Suprapubic skin (tissue), 4 donors: ENCODE measurements around the gene HSPA1L. TPM values are rescaled to one million over a fixed set of nuclear protein-coding genes. Genes with fewer than 3 reads are reported as not detected.

ENCODE experiments used
- DNase-seq, 2 donors: peaks; one replicate each; pipeline ENCODE4 v3.0.0-alpha.2; 2019; ENCODE audit warnings: low spot score in 2 of 2
- H3K27ac ChIP-seq: fragments of 200-600 bp; sonication (generic); one replicate; pipeline ENCODE4 v1.5.1; 2019
- H3K27me3 ChIP-seq: fragments of 200-600 bp; sonication (generic); one replicate; pipeline ENCODE4 v1.5.1; 2019
- H3K36me3 ChIP-seq: fragments of 200-600 bp; sonication (generic); one replicate; pipeline ENCODE4 v1.5.1; 2019
- H3K4me1 ChIP-seq: fragments of 200-600 bp; sonication (generic); one replicate; pipeline ENCODE4 v1.5.1; 2019
- H3K4me3 ChIP-seq: fragments of 200-600 bp; sonication (generic); one replicate; pipeline ENCODE4 v1.5.1; 2019; ENCODE audit warnings: mild to moderate bottlenecking
- H3K9me3 ChIP-seq: fragments of 200-600 bp; sonication (generic); one replicate; pipeline ENCODE4 v1.5.1; 2019
- CTCF ChIP-seq, 2 donors: fragments of 200-600 bp in 1 of 2; fragments of 450-650 bp in 1 of 2; sonication (generic) in 1 of 2; IDR thresholded peaks; one replicate each; pipeline ENCODE4 v1.5.1; 2016 to 2019; ENCODE audit warnings: antibody characterized with exemption in 2 of 2, mild to moderate bottlenecking in 1 of 2, moderate library complexity in 1 of 2
- EP300 ChIP-seq: sonication (generic); formaldehyde crosslinking; IDR thresholded peaks from one replicate; pipeline ENCODE4 v1.6.1; 2017; ENCODE audit warnings: antibody characterized with exemption
- POLR2A ChIP-seq, 2 donors: fragments of 450-650 bp; IDR thresholded peaks; one replicate each; pipeline ENCODE4 v1.6.1; 2017; ENCODE audit warnings: antibody characterized with exemption in 2 of 2, mild to moderate bottlenecking in 2 of 2, moderate library complexity in 2 of 2
- POLR2AphosphoS5 ChIP-seq, 3 donors: sonication (generic); formaldehyde crosslinking; IDR thresholded peaks; one replicate each; pipeline ENCODE4 v1.6.1; 2017; ENCODE audit warnings: antibody characterized with exemption in 3 of 3
- WGBS: methylation state at CpG from one replicate; pipeline ENCODE4 v1.1.5; 2018; 5-methylcytosine and 5-hydroxymethylcytosine counted together
- total RNA-seq, 4 donors: library from RNA; depleted of rRNA; stranded (reverse); fragments of >200 nt; gene quantifications; one replicate each; pipeline ENCODE4 v1.1.0, GENCODE V29; 2016

Gene HSPA1L
- total RNA-seq, 4 donors from 2014 or later: 0.83 to 3.1 (median 1.8) TPM

DNA sequence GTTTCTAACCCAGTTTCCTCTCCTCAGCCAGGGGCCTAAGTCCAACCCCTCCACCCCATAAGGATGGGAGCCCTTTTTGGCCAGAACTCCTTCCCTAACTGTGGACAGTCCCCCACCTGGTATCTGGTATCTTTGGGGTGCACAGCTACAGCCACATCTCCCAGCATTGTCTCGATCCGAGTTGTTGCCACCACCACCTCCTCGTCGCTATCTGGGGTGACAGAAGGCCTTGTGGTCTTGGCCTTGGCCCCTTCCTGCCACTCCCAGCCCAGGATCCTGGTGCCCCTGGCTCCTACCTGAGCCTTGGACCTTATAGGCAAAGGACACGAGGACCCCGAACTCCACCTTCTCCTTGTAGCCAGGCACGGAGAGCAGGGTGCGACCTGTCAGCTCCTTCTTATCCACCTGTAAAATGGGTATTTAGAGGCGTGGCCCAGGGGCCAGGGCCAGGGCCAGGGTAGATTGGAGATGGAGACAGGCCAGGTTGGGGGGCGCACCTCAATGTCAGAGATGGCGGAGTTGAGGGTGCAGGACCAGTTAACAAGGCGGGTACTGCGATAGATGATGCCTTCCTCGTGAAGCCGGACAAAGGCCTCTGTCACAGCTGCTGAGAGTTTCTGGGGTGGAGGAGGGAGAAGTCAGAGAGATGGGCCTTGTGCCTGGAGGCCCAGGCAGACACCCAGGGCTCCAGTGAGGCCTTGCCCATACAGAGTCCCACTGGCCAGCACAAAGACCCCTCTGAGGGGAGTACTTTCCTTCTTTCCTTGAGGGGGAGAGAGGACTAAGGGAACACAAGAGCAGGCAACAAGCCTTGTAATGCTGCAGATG is 30.8 kb downstream of the HSPA1L start:
- no peak for DNase-seq
- Histone ChIP-seq H3K9me3 (no peaks in the 10 kb centered on the region), H3K36me3 (peaks cover 83% of the 10 kb centered on the region), H3K4me1 (peaks cover 2% of the 10 kb centered on the region), H3K27ac (no peak overlapping the region), H3K27me3 (no peaks in the 10 kb centered on the region), H3K4me3 (no peak overlapping the region)
- TF ChIP-seq EP300 (no peak), POLR2A (IDR thresholded peaks at IDR 0.05) (no peak), CTCF (IDR thresholded peaks at IDR 0.05) (no peak), POLR2AphosphoS5 (IDR thresholded peaks at IDR 0.05) (no peak)
- 97% methylated on average over 15 of the region's 15 CpGs for whole genome bisulfite sequencing

DNA sequence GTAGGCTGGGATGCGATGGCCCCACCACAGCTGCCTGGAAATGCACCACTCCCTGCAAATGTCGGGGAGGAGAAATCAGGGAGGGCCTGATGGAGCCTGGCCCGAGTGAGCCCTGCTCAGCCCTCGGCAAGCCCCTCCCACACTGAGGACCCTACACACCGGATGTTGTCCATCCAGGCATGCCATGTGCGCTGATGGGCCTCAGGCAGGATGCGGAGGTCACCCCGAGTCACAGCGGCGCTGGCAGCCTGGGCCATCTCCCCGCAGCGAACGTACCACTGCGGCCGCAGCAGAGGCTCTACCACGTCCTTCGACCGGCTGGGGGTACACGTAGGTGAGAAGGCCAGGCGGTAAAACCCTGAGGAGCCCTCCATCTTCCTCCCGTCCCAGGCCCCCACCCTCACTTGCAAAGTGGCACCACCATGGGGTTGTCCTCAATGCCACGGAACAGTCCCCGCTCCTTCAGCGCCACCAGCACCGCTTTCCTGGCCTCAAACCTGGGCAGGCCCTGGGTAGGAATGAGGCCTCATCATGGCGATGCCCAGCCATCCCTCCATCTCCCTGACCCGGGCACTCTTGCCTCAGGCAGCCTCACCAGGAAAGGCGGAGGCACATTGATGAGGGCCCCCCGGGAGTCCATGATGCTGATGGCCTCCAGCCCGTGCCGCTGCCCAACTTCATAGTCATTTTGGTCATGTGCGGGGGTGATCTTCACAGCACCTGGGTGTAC is 32.8 kb downstream of the HSPA1L start:
- Histone ChIP-seq H3K9me3 (no peaks in the 10 kb centered on the region), H3K4me3 (no peak overlapping the region), H3K36me3 (peaks cover 78% of the 10 kb centered on the region), H3K27ac (no peak overlapping the region), H3K4me1 (peaks cover 3% of the 10 kb centered on the region), H3K27me3 (no peaks in the 10 kb centered on the region)
- TF ChIP-seq POLR2AphosphoS5 (IDR thresholded peaks at IDR 0.05) (no peak), CTCF (IDR thresholded peaks at IDR 0.05) (no peak), POLR2A (IDR thresholded peaks at IDR 0.05) (no peak), EP300 (no peak)
- DNase-seq: no peak
- WGBS: 95% methylated on average over 13 of the region's 32 CpGs

DNA sequence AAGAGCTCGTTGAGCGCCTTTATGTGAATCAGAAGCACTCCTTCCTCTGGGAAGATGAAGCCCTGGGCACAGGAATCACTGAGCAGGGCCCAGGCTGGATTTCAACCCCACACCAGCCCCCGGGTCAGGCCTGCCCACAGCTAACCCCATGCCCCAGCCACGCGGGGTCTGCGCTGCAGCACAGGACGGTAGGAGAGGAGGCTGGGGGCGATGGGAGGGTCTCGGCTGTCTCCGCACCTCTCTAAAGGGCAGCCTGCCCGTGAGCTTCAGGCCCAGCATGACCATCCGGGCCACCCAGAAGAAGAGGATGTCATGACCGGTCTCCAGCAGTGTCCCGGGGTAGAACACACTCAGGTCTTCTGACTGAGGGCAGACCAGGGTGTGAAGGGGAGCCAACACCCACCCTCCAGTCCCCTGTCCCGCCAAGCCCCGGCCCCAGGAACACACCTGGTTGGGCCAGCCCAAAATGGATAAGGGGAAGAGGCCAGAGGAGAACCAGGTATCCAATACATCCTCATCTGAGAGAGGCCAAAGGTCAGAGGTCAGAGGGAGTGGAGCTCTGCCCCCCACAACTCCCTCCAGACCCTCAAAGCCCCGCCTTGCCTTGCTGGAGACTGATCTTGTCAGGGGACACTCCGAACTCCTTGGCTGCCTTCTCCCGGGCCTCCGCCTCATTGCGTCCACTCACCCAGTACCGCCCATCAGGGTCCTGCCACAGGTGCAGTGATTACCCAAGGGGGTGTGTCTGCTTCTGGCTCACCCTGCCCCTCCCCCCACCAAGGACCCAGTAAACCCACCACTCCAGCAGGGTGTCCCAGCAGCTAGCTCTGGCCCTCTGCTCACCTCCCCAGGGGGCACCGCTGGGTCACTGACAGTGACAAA is 33.6 kb downstream of the HSPA1L start:
- Histone ChIP-seq H3K27me3 (no peaks in the 10 kb centered on the region), H3K36me3 (peaks cover 76% of the 10 kb centered on the region), H3K27ac (no peak overlapping the region), H3K4me3 (no peak overlapping the region), H3K9me3 (no peaks in the 10 kb centered on the region), H3K4me1 (peaks cover 11% of the 10 kb centered on the region)
- TF ChIP-seq POLR2A (IDR thresholded peaks at IDR 0.05) (no peak), EP300 (no peak), POLR2AphosphoS5 (IDR thresholded peaks at IDR 0.05) (no peak), CTCF (IDR thresholded peaks at IDR 0.05) (no peak)
- WGBS: 91% methylated on average over 19 of the region's 23 CpGs
- DNase-seq: no peak

DNA sequence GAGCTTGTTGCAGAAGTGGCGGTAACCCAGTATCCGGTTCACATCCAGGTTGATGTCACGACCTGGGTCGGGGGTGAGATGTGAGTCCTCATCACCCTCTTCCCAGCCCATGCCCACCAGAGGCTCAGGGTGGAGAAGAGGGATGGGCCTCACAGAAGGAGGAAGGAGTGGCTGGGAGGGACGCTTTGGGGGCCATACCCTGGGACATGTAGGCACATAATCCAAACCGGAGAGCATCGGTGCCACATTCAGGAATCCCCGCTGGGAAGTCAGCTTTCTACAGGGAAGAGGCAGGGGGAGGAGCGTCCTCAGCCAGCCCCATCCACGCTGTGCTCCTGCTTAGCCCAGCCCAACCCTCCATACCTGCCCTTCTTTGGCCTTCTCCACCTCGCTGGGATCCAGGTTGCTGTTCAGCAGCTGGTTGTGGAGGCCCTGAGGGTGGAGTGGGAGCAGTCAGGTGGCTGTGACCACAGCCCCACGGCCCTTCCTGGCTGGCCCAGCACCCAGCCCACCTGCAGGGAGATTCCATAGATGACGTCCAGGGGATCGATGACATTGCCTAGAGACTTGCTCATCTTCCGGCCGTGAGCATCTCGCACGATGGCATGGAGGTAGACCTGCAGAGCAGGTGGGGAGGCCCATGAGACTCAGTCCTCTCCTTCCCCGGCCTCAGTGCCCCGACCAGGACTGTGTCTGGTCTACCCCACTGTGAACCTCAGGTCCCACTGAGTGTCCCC is 34.4 kb downstream of the HSPA1L start:
- no peaks in the 10 kb centered on the region for H3K27me3 ChIP-seq
- TF ChIP-seq CTCF (IDR thresholded peaks at IDR 0.05) (no peak), EP300 (no peak)
- H3K4me3 ChIP-seq: no peak overlapping the region
- peaks cover 19% of the 10 kb centered on the region for H3K4me1 ChIP-seq
- no peaks in the 10 kb centered on the region for H3K9me3 ChIP-seq
- no peak for DNase-seq
- WGBS: 89% methylated on average over 6 of the region's 20 CpGs
- peaks cover 72% of the 10 kb centered on the region for H3K36me3 ChIP-seq
- H3K27ac ChIP-seq: no peak overlapping the region
